Measurements from ENCODE around the gene ASB1.

ASB1 gene

DNA sequence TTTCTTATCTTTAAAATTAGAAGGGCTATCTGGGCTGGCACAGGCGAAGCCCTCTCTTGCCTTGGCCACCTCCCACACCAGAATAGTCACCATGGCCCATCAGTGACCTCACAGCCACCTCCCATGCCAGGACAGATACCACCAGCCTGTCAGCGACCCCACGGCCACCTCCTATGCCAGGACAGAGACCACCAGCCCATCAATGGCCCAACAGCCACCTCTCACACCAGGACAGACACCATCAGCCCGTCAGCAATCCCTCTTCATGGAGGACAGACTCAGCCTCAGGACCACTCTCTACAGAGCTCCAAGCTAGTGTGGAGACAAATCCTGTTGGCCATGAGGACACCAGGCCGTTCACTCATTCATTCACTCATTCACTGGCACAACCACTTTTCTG is 74.6 kb downstream of the ASB1 start:
- TF ChIP-seq FOXP2 (optimal IDR thresholded peaks at IDR 0.05; ENCODE audit: borderline replicate concordance, extremely low read depth, extremely low read length, insufficient read depth) (no peak), SIN3A (IDR thresholded peaks at IDR 0.05; ENCODE audit: borderline replicate concordance, insufficient read depth, low read length) (no peak), TAF1 (IDR thresholded peaks at IDR 0.05; ENCODE audit: borderline replicate concordance, insufficient read depth, low read length) (no peak), POLR2AphosphoS5 (IDR thresholded peaks at IDR 0.05; ENCODE audit: low read depth, low read length) (no peak)
- TF ChIP-seq, protein P1, sequence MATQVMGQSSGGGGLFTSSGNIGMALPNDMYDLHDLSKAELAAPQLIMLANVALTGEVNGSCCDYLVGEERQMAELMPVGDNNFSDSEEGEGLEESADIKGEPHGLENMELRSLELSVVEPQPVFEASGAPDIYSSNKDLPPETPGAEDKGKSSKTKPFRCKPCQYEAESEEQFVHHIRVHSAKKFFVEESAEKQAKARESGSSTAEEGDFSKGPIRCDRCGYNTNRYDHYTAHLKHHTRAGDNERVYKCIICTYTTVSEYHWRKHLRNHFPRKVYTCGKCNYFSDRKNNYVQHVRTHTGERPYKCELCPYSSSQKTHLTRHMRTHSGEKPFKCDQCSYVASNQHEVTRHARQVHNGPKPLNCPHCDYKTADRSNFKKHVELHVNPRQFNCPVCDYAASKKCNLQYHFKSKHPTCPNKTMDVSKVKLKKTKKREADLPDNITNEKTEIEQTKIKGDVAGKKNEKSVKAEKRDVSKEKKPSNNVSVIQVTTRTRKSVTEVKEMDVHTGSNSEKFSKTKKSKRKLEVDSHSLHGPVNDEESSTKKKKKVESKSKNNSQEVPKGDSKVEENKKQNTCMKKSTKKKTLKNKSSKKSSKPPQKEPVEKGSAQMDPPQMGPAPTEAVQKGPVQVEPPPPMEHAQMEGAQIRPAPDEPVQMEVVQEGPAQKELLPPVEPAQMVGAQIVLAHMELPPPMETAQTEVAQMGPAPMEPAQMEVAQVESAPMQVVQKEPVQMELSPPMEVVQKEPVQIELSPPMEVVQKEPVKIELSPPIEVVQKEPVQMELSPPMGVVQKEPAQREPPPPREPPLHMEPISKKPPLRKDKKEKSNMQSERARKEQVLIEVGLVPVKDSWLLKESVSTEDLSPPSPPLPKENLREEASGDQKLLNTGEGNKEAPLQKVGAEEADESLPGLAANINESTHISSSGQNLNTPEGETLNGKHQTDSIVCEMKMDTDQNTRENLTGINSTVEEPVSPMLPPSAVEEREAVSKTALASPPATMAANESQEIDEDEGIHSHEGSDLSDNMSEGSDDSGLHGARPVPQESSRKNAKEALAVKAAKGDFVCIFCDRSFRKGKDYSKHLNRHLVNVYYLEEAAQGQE (IDR thresholded peaks at IDR 0.05; ENCODE audit: insufficient read depth in 1 of 2, low read depth in 2 of 2, low read length in 2 of 2): no peak
